Measurements from ENCODE around the gene HDHD3.

DNA sequence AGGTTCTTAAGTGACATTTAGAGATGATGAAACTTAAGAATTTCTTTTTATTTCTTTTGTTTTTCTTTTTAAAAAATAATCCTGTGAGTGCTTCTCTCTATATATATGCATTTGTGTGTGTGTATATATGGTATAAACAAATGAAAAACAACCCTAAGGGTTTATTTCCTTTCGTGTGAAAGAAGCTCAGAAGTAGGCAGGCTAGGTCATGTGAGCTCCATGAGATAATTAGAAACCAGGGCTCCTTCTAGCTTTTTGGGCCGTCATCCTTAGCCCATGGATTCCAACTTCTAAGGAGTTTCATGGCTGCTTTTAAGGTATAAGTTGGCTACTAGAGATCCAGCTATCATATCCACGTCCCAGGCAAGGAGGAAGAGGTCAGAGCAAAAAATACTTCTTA, 44.9 kb upstream of the HDHD3 start:
- TF ChIP-seq POLR2A (IDR thresholded peaks at IDR 0.05) = no peak
- TF ChIP-seq, protein P1, sequence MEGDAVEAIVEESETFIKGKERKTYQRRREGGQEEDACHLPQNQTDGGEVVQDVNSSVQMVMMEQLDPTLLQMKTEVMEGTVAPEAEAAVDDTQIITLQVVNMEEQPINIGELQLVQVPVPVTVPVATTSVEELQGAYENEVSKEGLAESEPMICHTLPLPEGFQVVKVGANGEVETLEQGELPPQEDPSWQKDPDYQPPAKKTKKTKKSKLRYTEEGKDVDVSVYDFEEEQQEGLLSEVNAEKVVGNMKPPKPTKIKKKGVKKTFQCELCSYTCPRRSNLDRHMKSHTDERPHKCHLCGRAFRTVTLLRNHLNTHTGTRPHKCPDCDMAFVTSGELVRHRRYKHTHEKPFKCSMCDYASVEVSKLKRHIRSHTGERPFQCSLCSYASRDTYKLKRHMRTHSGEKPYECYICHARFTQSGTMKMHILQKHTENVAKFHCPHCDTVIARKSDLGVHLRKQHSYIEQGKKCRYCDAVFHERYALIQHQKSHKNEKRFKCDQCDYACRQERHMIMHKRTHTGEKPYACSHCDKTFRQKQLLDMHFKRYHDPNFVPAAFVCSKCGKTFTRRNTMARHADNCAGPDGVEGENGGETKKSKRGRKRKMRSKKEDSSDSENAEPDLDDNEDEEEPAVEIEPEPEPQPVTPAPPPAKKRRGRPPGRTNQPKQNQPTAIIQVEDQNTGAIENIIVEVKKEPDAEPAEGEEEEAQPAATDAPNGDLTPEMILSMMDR (IDR thresholded peaks at IDR 0.05) = no peak
